Kidney (tissue), 14 donors: ENCODE measurements around the gene TMEM30A. TPM values are rescaled to one million over a fixed set of nuclear protein-coding genes. Genes with fewer than 3 reads are reported as not detected.

Experiments used
- DNase-seq, 5 donors: peaks; one replicate each; pipeline ENCODE4 v3.0.0-alpha.2; 2013 to 2020
- FAIRE-seq: peaks from 2 replicates; lab custom pipeline; 2012; peaks lifted over from hg19 to GRCh38; lab: Jason Lieb, UNC
- H3K27ac ChIP-seq, 2 donors: one replicate each; pipeline ENCODE4 v1.7.0; 2013; ENCODE audit warnings: low read depth in 2 of 2, low read length in 2 of 2, inconsistent platforms in 1 of 2
- H3K27me3 ChIP-seq: one replicate; pipeline ENCODE4 v1.7.1; 2013; ENCODE audit warnings: low read length, inconsistent platforms; ENCODE audit not compliant: control insufficient read depth, insufficient read depth
- H3K36me3 ChIP-seq, 3 donors: one replicate each; pipeline versions ENCODE4 v1.7.0 to v1.7.1; 2013; ENCODE audit warnings: low read length in 3 of 3, control low read depth in 1 of 3, inconsistent platforms in 1 of 3; ENCODE audit not compliant: insufficient read depth in 3 of 3, control insufficient read depth in 2 of 3
- H3K4me1 ChIP-seq, 3 donors: one replicate each; pipeline versions ENCODE4 v1.7.0 to v1.7.1; 2013; ENCODE audit warnings: low read length in 3 of 3, inconsistent platforms in 1 of 3, low read depth in 1 of 3; ENCODE audit not compliant: control insufficient read depth in 2 of 3, insufficient read depth in 2 of 3
- H3K4me3 ChIP-seq, 3 donors: one replicate each; pipeline versions ENCODE4 v1.7.0 to v1.8.1; 2013; ENCODE audit warnings: low read length in 3 of 3, control low read depth in 1 of 3, inconsistent platforms in 1 of 3
- H3K9ac ChIP-seq, 3 donors: one replicate each; pipeline versions ENCODE4 v1.7.0 to v1.7.1; 2013; ENCODE audit warnings: low read length in 3 of 3, control low read depth in 1 of 3, inconsistent platforms in 1 of 3
- H3K9me3 ChIP-seq, 3 donors: one replicate each; pipeline versions ENCODE4 v1.7.0 to v1.7.1; 2013; ENCODE audit warnings: low read length in 3 of 3, control low read depth in 1 of 3, inconsistent platforms in 1 of 3; ENCODE audit not compliant: control insufficient read depth in 2 of 3, insufficient read depth in 1 of 3
- CTCF ChIP-seq: IDR thresholded peaks from 3 replicates; pipeline ENCODE4 v1.5.1; 2012; ENCODE audit warnings: mild to moderate bottlenecking, moderate library complexity, borderline replicate concordance; ENCODE audit not compliant: insufficient read depth; ENCODE audit errors: extremely low read depth
- intact Hi-C: fragments of 100-400 bp; cut with DNase I; formaldehyde crosslinking; loops from one replicate; pipeline ENCODE4 v1.11.1; 2022
- polyA plus RNA-seq: library from polyadenylated mRNA; stranded (reverse); fragments of 350-450 nt; fragmentation: Illumina TruSeq; extraction: RNeasy Lipid Tissue Mini Kit (QIAGEN cat#74804); gene quantifications from one replicate; pipeline ENCODE4 v1.2.3, GENCODE V29; 2014; ENCODE audit warnings: low read depth, low replicate concordance; ENCODE audit not compliant: insufficient read depth
- total RNA-seq: library from RNA; stranded (reverse); fragmentation: NEBNext Ultra II Directional; extraction: Animal tissue kit (Norgen Biotek cat#: 25700); gene quantifications from one replicate; pipeline ENCODE4 v1.2.1, GENCODE V29; 2021
- donor health status: control.
- donor health status: control.
- donor health status: control.
- donor health status: control.
- donor health status: control.
- donor health status: DM: yes; HTN: yes; CAD: no.
- donor health status: Normal renal cell carcinoma (clear cell type).

The TMEM30A gene
- total and polyA plus RNA-seq, 2 donors from 2014 or later, result 51.0 to 101 TPM

GRCh38 chr6:75219263-75219662 is 65.3 kb downstream of the TMEM30A start:
- Histone ChIP-seq H3K27me3 (no peaks in the 10 kb centered on the region), H3K36me3 (no peaks in the 10 kb centered on the region)

GRCh38 chr6:75217193-75217592 is 67.4 kb downstream of the TMEM30A start:
- H3K9ac ChIP-seq, result no peak overlapping the region
- intact Hi-C loops, result loop anchor here (10.0 kb wide), 1 partner anchor 1132 kb away; no protein-coding TSS in a partner anchor
- no peaks in the 10 kb centered on the region for H3K36me3 ChIP-seq
- no peaks in the 10 kb centered on the region for H3K9me3 ChIP-seq
- H3K27me3 ChIP-seq, result no peaks in the 10 kb centered on the region
- FAIRE-seq (peak; percentile 73), DNase-seq (peak in 1 of 5 donors; percentile 28)
- H3K4me3 ChIP-seq, result no peak overlapping the region
- H3K4me1 ChIP-seq, result peaks cover 0 to 4% (median 0%) of the 10 kb centered on the region in 3 donors
- H3K27ac ChIP-seq, result peak overlapping the region; percentile 47 to 49
- TF ChIP-seq CTCF, result no peak

More at GRCh38 chr6:75219263-75219662, 65.3 kb downstream of the TMEM30A start:
- no peaks in the 10 kb centered on the region for H3K9me3 ChIP-seq
- TF ChIP-seq CTCF, result no peak
- FAIRE-seq, result no peak
- intact Hi-C loops, result loop anchor here (10.0 kb wide), 1 partner anchor 1134 kb away; no protein-coding TSS in a partner anchor
- H3K27ac ChIP-seq, result no peak overlapping the region
- H3K9ac ChIP-seq, result no peak overlapping the region
- peaks cover 0 to 6% (median 0%) of the 10 kb centered on the region in 3 donors for H3K4me1 ChIP-seq
- no peak overlapping the region for H3K4me3 ChIP-seq
- DNase-seq, result no peak

- peaks cover 0 to 8% (median 2%) of the 10 kb centered on the region in 3 donors for H3K4me1 ChIP-seq
- TF ChIP-seq CTCF, result no peak
- H3K27ac ChIP-seq, result no peak overlapping the region
- DNase-seq, result no peak
- no peak overlapping the region for H3K4me3 ChIP-seq
- intact Hi-C loops, result loop anchor here (10.0 kb wide), 1 partner anchor 1130 kb away; no protein-coding TSS in a partner anchor
- no peak overlapping the region for H3K9ac ChIP-seq
- H3K36me3 ChIP-seq, result no peaks in the 10 kb centered on the region
- no peak for FAIRE-seq
- no peaks in the 10 kb centered on the region for H3K27me3 ChIP-seq
- no peaks in the 10 kb centered on the region for H3K9me3 ChIP-seq
Observed at GRCh38 chr6:75215291-75215690, 69.3 kb downstream of the TMEM30A start.
